Measurements from ENCODE around the gene PELO.

The PELO gene

DNA sequence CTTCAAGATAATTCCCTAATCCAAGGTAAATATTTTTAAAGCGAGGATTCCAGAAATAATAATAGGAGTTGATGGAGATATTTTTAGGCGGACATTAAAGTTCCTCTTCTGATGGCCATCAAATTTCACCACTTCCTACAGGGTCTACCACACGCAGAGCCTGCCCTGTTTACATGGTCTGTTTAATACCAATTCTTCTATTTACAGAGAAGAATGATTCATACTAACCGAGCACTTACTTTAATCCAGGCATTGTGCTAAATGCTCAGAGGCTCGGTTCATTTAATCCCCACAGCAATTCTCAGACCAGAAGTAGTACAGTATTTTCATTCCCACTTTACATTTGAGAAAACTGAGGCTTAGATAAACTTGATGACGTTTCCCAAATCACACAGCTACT lies 3.0 kb upstream of the PELO start:
- Mint-ChIP-seq H3K9me3 (ENCODE audit: low read depth) (no peaks in the 10 kb centered on the region), H3K4me3 (no peak overlapping the region), H3K27ac (no peak overlapping the region), H3K4me1 (ENCODE audit: low read depth) (peaks cover 32% of the 10 kb centered on the region), H3K27me3 (no peaks in the 10 kb centered on the region), H3K36me3 (no peaks in the 10 kb centered on the region)

GRCh38 chr5:52786391-52786790 lies 1.3 kb upstream of the PELO start:
- Mint-ChIP-seq H3K4me3 (peak overlapping the region; percentile 59), H3K4me1 (ENCODE audit: low read depth) (peaks cover 37% of the 10 kb centered on the region), H3K36me3 (no peaks in the 10 kb centered on the region), H3K27ac (no peak overlapping the region), H3K27me3 (no peaks in the 10 kb centered on the region), H3K9me3 (ENCODE audit: low read depth) (no peaks in the 10 kb centered on the region)

DNA sequence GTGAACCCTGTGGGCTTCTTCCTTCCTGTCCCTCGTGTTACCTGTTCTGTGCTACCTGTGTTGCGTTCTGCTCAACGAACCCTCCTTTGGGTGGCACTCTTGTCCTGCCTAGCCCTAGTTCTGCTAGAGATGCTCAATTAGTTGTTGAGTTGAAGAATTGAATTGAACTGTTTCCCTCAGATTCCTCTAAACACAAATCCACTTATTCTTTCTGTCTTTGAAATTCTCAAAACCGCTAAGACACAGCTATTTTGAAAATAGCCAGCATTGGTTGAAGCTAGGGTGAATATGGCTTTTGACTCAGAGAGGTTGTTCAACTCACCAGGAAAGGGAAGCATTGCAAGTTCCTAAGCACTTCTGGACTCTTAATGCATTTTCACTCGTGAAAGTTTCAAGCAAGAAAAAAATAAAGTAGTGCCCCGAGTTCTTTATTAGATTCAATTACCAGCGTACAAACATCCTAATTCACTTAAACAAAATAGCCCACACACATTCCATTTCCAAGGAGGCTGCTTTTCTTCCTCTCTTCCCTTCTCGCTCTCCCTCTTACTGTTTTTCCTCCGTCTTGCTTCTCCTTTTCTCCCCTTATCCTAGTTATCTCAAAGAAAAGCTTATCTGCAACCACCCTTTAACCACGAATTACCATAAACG lies 642 bp upstream of the PELO start:
- peaks cover 37% of the 10 kb centered on the region for H3K4me1 Mint-ChIP-seq (ENCODE audit: low read depth)
- H3K4me3 Mint-ChIP-seq: peak overlapping the region; percentile 93
- H3K36me3 Mint-ChIP-seq: no peaks in the 10 kb centered on the region
- no peaks in the 10 kb centered on the region for H3K27me3 Mint-ChIP-seq
- H3K9me3 Mint-ChIP-seq (ENCODE audit: low read depth): no peaks in the 10 kb centered on the region
- H3K27ac Mint-ChIP-seq: peak overlapping the region; percentile 94

DNA sequence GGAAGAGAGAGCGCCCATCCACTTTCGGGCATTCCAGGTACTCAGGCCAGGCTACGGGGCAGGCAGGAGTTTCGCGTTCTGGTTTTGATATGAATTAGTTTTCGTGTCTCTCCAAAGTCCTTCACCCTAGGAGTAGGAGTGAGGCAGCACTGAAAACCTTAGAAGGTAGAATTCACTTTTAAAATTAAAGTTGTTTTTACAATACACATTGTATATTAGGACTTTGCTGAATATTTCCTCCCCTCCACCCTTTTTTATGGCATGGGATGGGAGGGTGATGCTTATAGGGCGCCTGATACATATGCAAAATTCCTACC lies 747 bp downstream of the PELO start:
- Mint-ChIP-seq H3K27me3 (no peaks in the 10 kb centered on the region), H3K9me3 (ENCODE audit: low read depth) (no peaks in the 10 kb centered on the region), H3K4me1 (ENCODE audit: low read depth) (peaks cover 31% of the 10 kb centered on the region), H3K27ac (peak overlapping the region; percentile 69), H3K4me3 (peak overlapping the region; percentile 93), H3K36me3 (no peaks in the 10 kb centered on the region)

GRCh38 chr5:52789378-52789777 lies 1.7 kb downstream of the PELO start:
- no peak overlapping the region for H3K27ac Mint-ChIP-seq
- peaks cover 31% of the 10 kb centered on the region for H3K4me1 Mint-ChIP-seq (ENCODE audit: low read depth)
- H3K9me3 Mint-ChIP-seq (ENCODE audit: low read depth): no peaks in the 10 kb centered on the region
- H3K36me3 Mint-ChIP-seq: no peaks in the 10 kb centered on the region
- no peaks in the 10 kb centered on the region for H3K27me3 Mint-ChIP-seq
- H3K4me3 Mint-ChIP-seq: peak overlapping the region; percentile 93

DNA sequence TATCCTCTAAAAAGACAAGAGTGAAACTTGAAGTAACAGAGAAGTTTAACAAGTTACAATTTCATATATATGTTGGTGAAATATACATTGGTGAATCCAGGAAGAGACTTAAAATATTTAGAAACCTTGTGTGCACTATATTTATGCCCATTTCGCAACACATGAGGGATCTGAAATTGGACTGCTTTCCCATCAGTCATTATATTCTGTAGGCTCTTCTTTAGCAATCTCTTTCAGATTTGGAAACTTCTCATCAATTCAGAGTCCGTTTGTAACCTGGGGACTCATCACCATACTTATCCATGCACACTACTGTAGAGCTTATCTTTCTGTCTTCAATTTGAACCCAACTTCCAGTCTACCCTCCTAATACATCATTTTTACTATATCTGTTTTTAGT lies 2.1 kb downstream of the PELO start:
- H3K27me3 Mint-ChIP-seq: no peaks in the 10 kb centered on the region

DNA sequence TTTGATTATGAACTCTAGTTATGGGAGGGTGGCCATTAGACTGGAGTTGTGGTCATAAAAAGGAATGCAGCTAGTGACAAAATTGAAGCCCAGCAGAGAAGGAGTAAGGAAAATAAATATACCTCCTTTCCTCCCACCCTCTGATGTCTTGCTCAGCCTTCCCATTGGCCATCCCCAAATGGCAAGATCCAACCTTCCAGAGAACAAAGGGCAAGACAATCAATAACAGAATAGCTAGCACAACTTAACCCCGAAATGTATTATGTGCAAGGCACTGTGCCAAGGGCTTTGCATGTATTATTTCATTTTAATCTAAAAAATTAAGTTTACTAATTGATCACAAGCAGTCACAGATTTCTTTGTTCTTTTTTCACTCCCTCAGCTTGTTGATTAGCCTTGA lies 3.6 kb downstream of the PELO start:
- Mint-ChIP-seq H3K27me3 (no peaks in the 10 kb centered on the region), H3K36me3 (peaks cover 2% of the 10 kb centered on the region), H3K27ac (no peak overlapping the region), H3K4me3 (no peak overlapping the region), H3K9me3 (ENCODE audit: low read depth) (no peaks in the 10 kb centered on the region), H3K4me1 (ENCODE audit: low read depth) (peaks cover 27% of the 10 kb centered on the region)

More for the DNA sequence above, 2.1 kb downstream of the PELO start:
- peak overlapping the region; percentile 93 for H3K4me3 Mint-ChIP-seq
- peaks cover 31% of the 10 kb centered on the region for H3K4me1 Mint-ChIP-seq (ENCODE audit: low read depth)
- peaks cover 2% of the 10 kb centered on the region for H3K36me3 Mint-ChIP-seq
- H3K9me3 Mint-ChIP-seq (ENCODE audit: low read depth): no peaks in the 10 kb centered on the region
- H3K27ac Mint-ChIP-seq: no peak overlapping the region

DNA sequence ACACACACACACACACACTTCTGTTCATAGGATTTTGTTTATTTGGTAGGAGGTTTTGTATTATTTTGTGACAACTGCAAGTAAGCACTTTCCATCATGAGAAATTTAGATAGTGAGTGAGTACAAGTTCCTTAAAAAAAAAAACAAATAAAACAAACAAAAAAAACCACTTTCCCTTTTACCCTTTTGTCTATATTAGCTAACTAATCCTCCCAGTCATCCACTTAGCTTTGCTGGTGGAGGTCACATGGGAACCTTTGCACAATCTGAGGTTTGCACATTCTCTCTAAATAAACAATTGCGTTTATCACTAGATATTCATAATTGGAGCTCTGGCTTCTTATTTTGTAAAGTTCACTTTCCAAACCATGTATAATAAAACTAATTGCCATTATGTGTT lies 6.8 kb downstream of the PELO start:
- H3K27me3 Mint-ChIP-seq: no peaks in the 10 kb centered on the region
- H3K4me1 Mint-ChIP-seq (ENCODE audit: low read depth): peaks cover 30% of the 10 kb centered on the region
- H3K36me3 Mint-ChIP-seq: peaks cover 2% of the 10 kb centered on the region
- H3K27ac Mint-ChIP-seq: no peak overlapping the region
- H3K9me3 Mint-ChIP-seq (ENCODE audit: low read depth): no peaks in the 10 kb centered on the region
- no peak overlapping the region for H3K4me3 Mint-ChIP-seq

GRCh38 chr5:52796031-52796430 lies 8.3 kb downstream of the PELO start:
- Mint-ChIP-seq H3K27ac (no peak overlapping the region), H3K9me3 (ENCODE audit: low read depth) (no peaks in the 10 kb centered on the region), H3K27me3 (no peaks in the 10 kb centered on the region), H3K4me1 (ENCODE audit: low read depth) (peaks cover 30% of the 10 kb centered on the region), H3K36me3 (peaks cover 4% of the 10 kb centered on the region), H3K4me3 (no peak overlapping the region)

- Mint-ChIP-seq H3K27me3 (no peaks in the 10 kb centered on the region), H3K9me3 (ENCODE audit: low read depth) (no peaks in the 10 kb centered on the region), H3K4me3 (no peak overlapping the region), H3K36me3 (peaks cover 4% of the 10 kb centered on the region), H3K4me1 (ENCODE audit: low read depth) (peaks cover 36% of the 10 kb centered on the region), H3K27ac (no peak overlapping the region)
These were observed 8.9 kb downstream of the PELO start for GRCh38 chr5:52796516-52797103.

GRCh38 chr5:52798938-52799337 lies 11.2 kb downstream of the PELO start:
- Mint-ChIP-seq H3K4me1 (ENCODE audit: low read depth) (peaks cover 52% of the 10 kb centered on the region), H3K36me3 (peaks cover 4% of the 10 kb centered on the region), H3K27ac (peak overlapping the region; percentile 97)

GRCh38 chr5:52799358-52799982 lies 11.8 kb downstream of the PELO start:
- Mint-ChIP-seq H3K4me3 (peak overlapping the region; percentile 96), H3K4me1 (ENCODE audit: low read depth) (peaks cover 57% of the 10 kb centered on the region), H3K27ac (peak overlapping the region; percentile 97)

More at GRCh38 chr5:52798938-52799337, 11.2 kb downstream of the PELO start:
- Mint-ChIP-seq H3K4me3 (peak overlapping the region; percentile 96), H3K27me3 (no peaks in the 10 kb centered on the region), H3K9me3 (ENCODE audit: low read depth) (no peaks in the 10 kb centered on the region)

DNA sequence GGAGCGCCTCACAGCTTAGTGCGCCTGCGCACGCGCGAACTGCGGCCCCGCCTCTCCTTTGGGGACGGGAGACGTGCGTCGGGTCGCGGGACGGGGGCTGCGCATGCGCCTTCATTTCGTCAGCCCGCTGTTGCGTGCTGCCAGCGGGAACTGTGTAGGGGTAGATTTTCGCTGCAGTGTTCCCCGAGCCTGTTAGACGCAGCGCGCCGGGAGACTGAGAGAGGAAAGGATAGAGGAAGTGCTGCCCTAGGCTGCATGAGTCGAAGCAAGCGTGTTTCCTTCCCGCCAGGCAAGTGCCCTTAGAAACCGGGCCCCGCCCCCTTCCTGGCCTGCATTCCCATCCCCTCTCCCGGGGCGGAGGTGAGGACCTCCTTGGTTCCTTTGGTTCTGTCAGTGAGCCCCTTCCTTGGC lies 12.3 kb downstream of the PELO start:
- Mint-ChIP-seq H3K36me3 (peaks cover 11% of the 10 kb centered on the region), H3K4me3 (peak overlapping the region; percentile 96), H3K9me3 (ENCODE audit: low read depth) (no peaks in the 10 kb centered on the region), H3K27ac (peak overlapping the region; percentile 97), H3K4me1 (ENCODE audit: low read depth) (peaks cover 61% of the 10 kb centered on the region), H3K27me3 (no peaks in the 10 kb centered on the region)

More at GRCh38 chr5:52799358-52799982, 11.8 kb downstream of the PELO start:
- Mint-ChIP-seq H3K36me3 (peaks cover 8% of the 10 kb centered on the region), H3K9me3 (ENCODE audit: low read depth) (no peaks in the 10 kb centered on the region), H3K27me3 (no peaks in the 10 kb centered on the region)

GRCh38 chr5:52800394-52801213 lies 12.9 kb downstream of the PELO start:
- H3K27ac Mint-ChIP-seq: peak overlapping the region; percentile 97
- no peaks in the 10 kb centered on the region for H3K9me3 Mint-ChIP-seq (ENCODE audit: low read depth)
- H3K36me3 Mint-ChIP-seq: peaks cover 15% of the 10 kb centered on the region
- H3K27me3 Mint-ChIP-seq: no peaks in the 10 kb centered on the region
- peaks cover 66% of the 10 kb centered on the region for H3K4me1 Mint-ChIP-seq (ENCODE audit: low read depth)
- H3K4me3 Mint-ChIP-seq: peak overlapping the region; percentile 96

GRCh38 chr5:52801329-52801728 lies 13.6 kb downstream of the PELO start:
- Mint-ChIP-seq H3K27me3 (no peaks in the 10 kb centered on the region), H3K27ac (peak overlapping the region; percentile 97), H3K36me3 (peaks cover 15% of the 10 kb centered on the region), H3K4me3 (peak overlapping the region; percentile 96), H3K9me3 (ENCODE audit: low read depth) (no peaks in the 10 kb centered on the region), H3K4me1 (ENCODE audit: low read depth) (peaks cover 68% of the 10 kb centered on the region)

Data from activated naive CD8-positive, alpha-beta T cell (primary cell).